H1 (cell line): ENCODE results near the gene SORCS3. TPM values are rescaled to one million over a fixed set of nuclear protein-coding genes. Genes with fewer than 3 reads are reported as not detected.

Source experiments
- CHD2 ChIP-seq: IDR thresholded peaks from 2 replicates; pipeline ENCODE4 v1.6.1; 2012; ENCODE audit warnings: low read length, improper control_type of control experiment
- CTBP2 ChIP-seq: IDR thresholded peaks from 2 replicates; pipeline ENCODE4 v1.7.0; 2011; ENCODE audit warnings: borderline replicate concordance, mild to moderate bottlenecking, moderate library complexity, mixed read lengths, low read length; ENCODE audit not compliant: insufficient read depth, insufficient read length
- FOSL1 ChIP-seq: IDR thresholded peaks from 2 replicates; pipeline ENCODE4 v1.6.1; 2011; ENCODE audit warnings: mild to moderate bottlenecking, low read depth, low read length, moderate library complexity; ENCODE audit not compliant: insufficient read depth
- KDM1A ChIP-seq: fragments of 200-600, 300-600 bp; sonication (generic); IDR thresholded peaks from 2 replicates; pipeline ENCODE4 v1.7.1; 2016; ENCODE audit warnings: mild to moderate bottlenecking, low read length, borderline replicate concordance
- KDM4A ChIP-seq: IDR thresholded peaks from one replicate; pipeline ENCODE4 v1.7.1; 2012; ENCODE audit warnings: low read depth, mild to moderate bottlenecking, moderate library complexity, low read length, inconsistent platforms; ENCODE audit not compliant: severe bottlenecking
- PHF8 ChIP-seq: fragments of 200-600 bp; sonication (generic); conservative IDR thresholded peaks from 2 replicates; pipeline ENCODE4 v1.7.1; 2012; ENCODE audit warnings: low read depth, mild to moderate bottlenecking, inconsistent platforms, low read length, moderate library complexity
- POLR2A ChIP-seq, 2 experiments: IDR thresholded peaks; 1 replicate in 1 of 2; 2 replicates in 1 of 2; pipeline ENCODE4 v1.6.1; 2011; ENCODE audit warnings: low read depth in 2 of 2, low read length in 2 of 2, mild to moderate bottlenecking in 2 of 2; ENCODE audit errors: control extremely low read depth in 1 of 2
- SIN3A ChIP-seq, 2 experiments: IDR thresholded peaks in 1 of 2; conservative IDR thresholded peaks in 1 of 2; 2 replicates each; pipeline ENCODE4 v1.6.1; 2011 to 2012; ENCODE audit warnings: low read length in 2 of 2, improper control_type of control experiment in 1 of 2, low read depth in 1 of 2, mild to moderate bottlenecking in 1 of 2
- SP4 ChIP-seq: IDR thresholded peaks from 2 replicates; pipeline ENCODE4 v1.6.1; 2012; ENCODE audit warnings: low read length, inconsistent platforms
- TCF12 ChIP-seq: IDR thresholded peaks from 2 replicates; pipeline ENCODE4 v1.6.1; 2011; ENCODE audit warnings: low read depth, mild to moderate bottlenecking, low read length
- polyA plus RNA-seq, 7 experiments: library from polyadenylated mRNA; depleted of rRNA in 3 of 7; stranded (reverse) in 5 of 7; unstranded in 2 of 7; fragments of >200 nt in 5 of 7; fragments of 200-250 nt in 2 of 7; gene quantifications; 1 replicate in 5 of 7; 2 replicates in 1 of 7; 4 replicates in 1 of 7; pipeline versions ENCODE4 v1.2.1 to v1.2.3, GENCODE V29; 2011 to 2013; ENCODE audit warnings: missing spikeins in 2 of 7, mixed read lengths in 2 of 7
- total RNA-seq: library from RNA; stranded (reverse); fragmentation: NEBNext Ultra II Directional; extraction: Animal tissue kit (Norgen Biotek cat#: 25700); gene quantifications from 2 replicates; pipeline ENCODE4 v1.2.1, GENCODE V29; 2021
- TF ChIP-seq, protein P1 (sequence below): IDR thresholded peaks from 2 replicates; pipeline ENCODE4 v1.6.1; 2012; ENCODE audit warnings: inconsistent platforms
- TF ChIP-seq, protein P2 (sequence below): IDR thresholded peaks from 2 replicates; pipeline ENCODE4 v1.6.1; 2012; ENCODE audit warnings: inconsistent platforms

Gene SORCS3
- total and polyA plus RNA-seq, 2 of the 8 experiments (the other 6 are each of a cell fraction or from before 2014, with no cell fraction given) = 0.26 to 0.88 TPM

DNA sequence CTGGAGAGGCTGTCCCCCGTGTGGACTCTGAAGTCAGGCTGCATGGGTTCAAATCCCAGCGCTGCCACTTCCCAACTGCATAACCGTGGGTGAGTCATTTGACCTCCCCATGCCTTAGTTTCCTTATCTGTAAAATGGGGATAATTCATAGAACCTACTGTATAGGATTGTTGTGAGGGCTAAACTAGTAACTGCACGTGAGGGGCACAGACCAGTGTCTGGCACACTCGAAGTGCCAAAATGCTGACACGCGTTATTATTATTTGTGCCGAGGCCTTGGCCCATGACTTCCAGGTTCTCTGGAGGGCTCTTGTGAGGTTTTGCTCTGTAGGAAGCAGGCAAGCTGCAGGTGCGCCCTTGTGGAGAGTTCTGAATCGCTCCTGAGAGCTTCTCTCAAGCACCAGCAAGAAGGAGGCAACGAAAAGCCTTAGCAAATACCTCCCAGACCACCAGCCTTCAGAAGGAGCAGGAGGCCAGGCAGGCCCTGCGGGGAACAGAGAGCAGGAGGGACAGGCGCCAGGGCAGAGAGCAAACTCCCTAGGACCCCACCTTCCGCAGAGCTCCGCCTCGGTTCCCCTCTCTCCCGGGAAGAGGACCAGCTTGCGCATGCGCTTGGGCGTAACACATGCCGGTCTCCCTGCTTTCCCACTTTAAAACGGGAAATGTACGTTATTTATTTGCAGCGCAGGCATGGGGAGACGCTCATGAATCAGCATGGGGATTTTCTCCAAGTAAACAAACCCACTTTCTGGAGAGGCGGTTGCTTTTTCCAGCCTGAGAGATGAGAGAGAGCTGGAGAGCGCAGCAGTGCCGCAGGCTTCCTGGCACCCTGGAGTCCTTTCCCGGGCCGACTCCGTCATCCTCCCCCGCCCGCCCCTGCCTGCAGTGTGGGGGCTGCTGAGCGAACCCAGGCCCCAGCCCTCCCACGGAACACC lies 39.6 kb downstream of the SORCS3 start (continued):
- no peak for TF ChIP-seq CTBP2
- peak in 1 of 2 experiments; percentile 42; a peak in 2 of 3 replicates for TF ChIP-seq POLR2A (IDR thresholded peaks at IDR 0.05; ENCODE audit: control extremely low read depth in 1 of 2, low read depth in 2 of 2, low read length in 2 of 2)
- peak; percentile 59; the same call in 1 of the 2 replicates for TF ChIP-seq KDM1A
- no peak for TF ChIP-seq CHD2
- no peak for TF ChIP-seq SP4
- TF ChIP-seq TCF12 = no peak
- no peak for TF ChIP-seq SIN3A (conservative IDR thresholded peaks at IDR 0.05 in 1 of 2, IDR thresholded peaks at IDR 0.05 in 1 of 2; ENCODE audit: low read depth in 1 of 2, low read length in 2 of 2)
- TF ChIP-seq PHF8 = peak; percentile 30; the same call in 1 of the 2 replicates
- TF ChIP-seq KDM4A = peak; percentile 83
- TF ChIP-seq, protein P1, sequence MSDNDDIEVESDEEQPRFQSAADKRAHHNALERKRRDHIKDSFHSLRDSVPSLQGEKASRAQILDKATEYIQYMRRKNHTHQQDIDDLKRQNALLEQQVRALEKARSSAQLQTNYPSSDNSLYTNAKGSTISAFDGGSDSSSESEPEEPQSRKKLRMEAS = peak; percentile 6; the same call in 1 of the 2 replicates
- TF ChIP-seq, protein P2, sequence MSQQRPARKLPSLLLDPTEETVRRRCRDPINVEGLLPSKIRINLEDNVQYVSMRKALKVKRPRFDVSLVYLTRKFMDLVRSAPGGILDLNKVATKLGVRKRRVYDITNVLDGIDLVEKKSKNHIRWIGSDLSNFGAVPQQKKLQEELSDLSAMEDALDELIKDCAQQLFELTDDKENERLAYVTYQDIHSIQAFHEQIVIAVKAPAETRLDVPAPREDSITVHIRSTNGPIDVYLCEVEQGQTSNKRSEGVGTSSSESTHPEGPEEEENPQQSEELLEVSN = peak; percentile 79; the same call in 1 of the 2 replicates
- TF ChIP-seq FOSL1 = no peak
